ENCODE data around the gene SYNGR3.

Gene SYNGR3

GRCh38 chr16:1990351-1991134 lies 773 bp downstream of the SYNGR3 start:
- peak overlapping the region; percentile 34 for H3K4me3 ChIP-seq (ENCODE audit: low read length)
- no CpG with 5 or more reads among the region's 50 CpGs for WGBS (ENCODE audit: extremely low coverage, insufficient coverage, low lambda C conversion rate)
- H4K8ac ChIP-seq (ENCODE audit: low read depth, low read length), result no peak overlapping the region
- H2BK15ac ChIP-seq (replicated peaks; ENCODE audit: low read depth), result no peak overlapping the region
- peaks cover 3% of the 10 kb centered on the region for H3K27me3 ChIP-seq (ENCODE audit: insufficient read depth, low read length, poor library complexity)
- H3K4me2 ChIP-seq (ENCODE audit: low read length), result peak overlapping the region; percentile 81
- H3K4me1 ChIP-seq (ENCODE audit: control insufficient read depth, low read depth, low read length), result no peaks in the 10 kb centered on the region
- H3K56ac ChIP-seq (ENCODE audit: low read length), result peak overlapping the region; percentile 83
- no peak overlapping the region for H2AK5ac ChIP-seq (ENCODE audit: low read length)
- peaks cover 2% of the 10 kb centered on the region for H3K79me1 ChIP-seq (ENCODE audit: low read length)
- no peak overlapping the region for H3K27ac ChIP-seq (ENCODE audit: low read depth, low read length)
- H3K9ac ChIP-seq (ENCODE audit: low read length), result peak overlapping the region; percentile 59
- no peak overlapping the region for H3K23ac ChIP-seq (ENCODE audit: low read length)
- H2BK5ac ChIP-seq (ENCODE audit: low read length), result no peak overlapping the region
- H3K4ac ChIP-seq (ENCODE audit: low read depth, low read length), result no peak overlapping the region
- no peak overlapping the region for H4K5ac ChIP-seq (ENCODE audit: low read length)
- peaks cover 3% of the 10 kb centered on the region for H3K36me3 ChIP-seq (ENCODE audit: control insufficient read depth, insufficient read depth, low read length)
- H3K18ac ChIP-seq (ENCODE audit: low read length), result no peak overlapping the region
- no peak overlapping the region for H2BK120ac ChIP-seq (ENCODE audit: low read depth, low read length)
- DNase-seq, result peak; percentile 75
- H3K79me2 ChIP-seq (ENCODE audit: control insufficient read depth, insufficient read depth, low read length), result no peaks in the 10 kb centered on the region

- whole genome bisulfite sequencing (ENCODE audit: extremely low coverage, insufficient coverage, low lambda C conversion rate), result no CpG with 5 or more reads among the region's 18 CpGs
- no peak overlapping the region for H3K27ac ChIP-seq (ENCODE audit: low read depth, low read length)
- no peak overlapping the region for H4K5ac ChIP-seq (ENCODE audit: low read length)
These were observed 1.4 kb downstream of the SYNGR3 start for GRCh38 chr16:1991135-1991551.

DNA sequence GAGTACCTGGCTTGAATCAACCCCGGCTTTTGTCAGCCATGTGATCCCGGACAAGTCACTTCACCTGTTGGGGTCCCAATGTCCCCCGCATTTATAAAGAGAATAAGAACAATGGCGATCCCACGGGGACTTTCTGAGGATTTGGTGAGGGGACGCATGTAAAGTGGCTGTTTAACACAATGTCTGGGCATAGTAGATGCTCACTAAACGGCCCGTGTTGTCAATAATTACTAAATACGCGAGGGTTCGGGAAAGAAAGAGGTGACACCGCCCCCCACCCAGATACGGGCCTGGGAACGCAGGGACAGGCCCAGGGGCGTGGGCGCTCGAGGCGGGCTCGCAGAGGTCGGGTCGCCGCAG lies 1.8 kb downstream of the SYNGR3 start:
- peaks cover 3% of the 10 kb centered on the region for H3K27me3 ChIP-seq (ENCODE audit: insufficient read depth, low read length, poor library complexity)
- peak overlapping the region; percentile 73 for H3K56ac ChIP-seq (ENCODE audit: low read length)
- no peak overlapping the region for H3K27ac ChIP-seq (ENCODE audit: low read depth, low read length)
- H3K23ac ChIP-seq (ENCODE audit: low read length), result no peak overlapping the region
- no peaks in the 10 kb centered on the region for H3K79me1 ChIP-seq (ENCODE audit: low read length)
- H3K36me3 ChIP-seq (ENCODE audit: control insufficient read depth, insufficient read depth, low read length), result no peaks in the 10 kb centered on the region
- H4K5ac ChIP-seq (ENCODE audit: low read length), result no peak overlapping the region
- no peak overlapping the region for H2BK120ac ChIP-seq (ENCODE audit: low read depth, low read length)
- DNase-seq, result no peak
- peak overlapping the region; percentile 25 for H3K4me2 ChIP-seq (ENCODE audit: low read length)
- H2BK15ac ChIP-seq (replicated peaks; ENCODE audit: low read depth), result no peak overlapping the region
- H3K4ac ChIP-seq (ENCODE audit: low read depth, low read length), result no peak overlapping the region
- H2AK5ac ChIP-seq (ENCODE audit: low read length), result no peak overlapping the region
- no peak overlapping the region for H2BK5ac ChIP-seq (ENCODE audit: low read length)
- H3K4me1 ChIP-seq (ENCODE audit: control insufficient read depth, low read depth, low read length), result no peaks in the 10 kb centered on the region
- no CpG with 5 or more reads among the region's 22 CpGs for WGBS (ENCODE audit: extremely low coverage, insufficient coverage, low lambda C conversion rate)
- H3K9ac ChIP-seq (ENCODE audit: low read length), result peak overlapping the region; percentile 40
- H3K18ac ChIP-seq (ENCODE audit: low read length), result no peak overlapping the region
- H4K8ac ChIP-seq (ENCODE audit: low read depth, low read length), result no peak overlapping the region
- H3K79me2 ChIP-seq (ENCODE audit: control insufficient read depth, insufficient read depth, low read length), result no peaks in the 10 kb centered on the region
- no peak overlapping the region for H3K4me3 ChIP-seq (ENCODE audit: low read length)

More at GRCh38 chr16:1991135-1991551, 1.4 kb downstream of the SYNGR3 start:
- Histone ChIP-seq H3K23ac (ENCODE audit: low read length) (no peak overlapping the region), H2BK15ac (replicated peaks; ENCODE audit: low read depth) (no peak overlapping the region), H3K4me3 (ENCODE audit: low read length) (no peak overlapping the region), H2BK5ac (ENCODE audit: low read length) (no peak overlapping the region), H3K56ac (ENCODE audit: low read length) (no peak overlapping the region), H3K18ac (ENCODE audit: low read length) (no peak overlapping the region), H3K9ac (ENCODE audit: low read length) (no peak overlapping the region), H2BK120ac (ENCODE audit: low read depth, low read length) (no peak overlapping the region), H3K4ac (ENCODE audit: low read depth, low read length) (no peak overlapping the region), H2AK5ac (ENCODE audit: low read length) (no peak overlapping the region), H3K79me2 (ENCODE audit: control insufficient read depth, insufficient read depth, low read length) (no peaks in the 10 kb centered on the region), H3K36me3 (ENCODE audit: control insufficient read depth, insufficient read depth, low read length) (peaks cover under 1% of the 10 kb centered on the region), H3K4me2 (ENCODE audit: low read length) (no peak overlapping the region), H3K79me1 (ENCODE audit: low read length) (no peaks in the 10 kb centered on the region), H3K4me1 (ENCODE audit: control insufficient read depth, low read depth, low read length) (no peaks in the 10 kb centered on the region), H3K27me3 (ENCODE audit: insufficient read depth, low read length, poor library complexity) (peaks cover 3% of the 10 kb centered on the region), H4K8ac (ENCODE audit: low read depth, low read length) (no peak overlapping the region)
- no peak for DNase-seq

DNA sequence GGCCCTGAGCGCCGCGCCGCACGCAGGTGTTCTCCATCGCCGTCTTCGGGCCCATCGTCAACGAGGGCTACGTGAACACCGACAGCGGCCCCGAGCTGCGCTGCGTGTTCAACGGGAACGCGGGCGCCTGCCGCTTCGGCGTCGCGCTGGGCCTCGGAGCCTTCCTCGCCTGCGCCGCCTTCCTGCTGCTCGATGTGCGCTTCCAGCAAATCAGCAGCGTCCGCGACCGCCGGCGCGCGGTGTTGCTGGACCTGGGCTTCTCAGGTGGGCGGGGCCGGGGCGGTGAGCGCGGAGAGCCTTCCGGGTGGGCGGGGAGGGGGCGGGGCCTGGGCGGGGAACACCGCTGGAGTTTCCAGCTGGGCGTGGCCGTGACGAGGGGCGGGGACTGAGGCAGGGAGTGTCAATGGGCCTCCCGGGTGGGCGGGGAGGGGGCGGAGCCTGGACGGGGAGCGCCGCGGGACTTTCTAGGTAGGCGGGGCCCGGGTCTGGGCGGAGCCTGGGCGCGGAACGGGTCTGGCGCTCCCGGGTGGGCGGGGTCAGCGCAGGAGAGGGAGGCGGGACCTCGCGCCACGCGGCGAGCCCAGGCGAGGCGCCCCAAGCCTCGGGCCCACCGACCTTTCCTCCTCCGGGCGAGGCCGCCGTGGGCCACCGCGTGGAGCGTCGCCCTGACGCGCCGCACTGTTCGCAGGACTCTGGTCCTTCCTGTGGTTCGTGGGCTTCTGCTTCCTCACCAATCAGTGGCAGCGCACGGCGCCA lies 2.4 kb downstream of the SYNGR3 start:
- no peak overlapping the region for H2BK15ac ChIP-seq (replicated peaks; ENCODE audit: low read depth)
- DNase-seq, result peak; percentile 93
- no CpG with 5 or more reads among the region's 96 CpGs for WGBS (ENCODE audit: extremely low coverage, insufficient coverage, low lambda C conversion rate)
- H3K18ac ChIP-seq (ENCODE audit: low read length), result no peak overlapping the region
- H3K4me3 ChIP-seq (ENCODE audit: low read length), result no peak overlapping the region
- H3K4me1 ChIP-seq (ENCODE audit: control insufficient read depth, low read depth, low read length), result no peaks in the 10 kb centered on the region
- peaks cover 3% of the 10 kb centered on the region for H3K27me3 ChIP-seq (ENCODE audit: insufficient read depth, low read length, poor library complexity)
- no peak overlapping the region for H2BK120ac ChIP-seq (ENCODE audit: low read depth, low read length)
- H3K79me2 ChIP-seq (ENCODE audit: control insufficient read depth, insufficient read depth, low read length), result no peaks in the 10 kb centered on the region
- H3K79me1 ChIP-seq (ENCODE audit: low read length), result no peaks in the 10 kb centered on the region
- H3K27ac ChIP-seq (ENCODE audit: low read depth, low read length), result no peak overlapping the region
- H2BK5ac ChIP-seq (ENCODE audit: low read length), result no peak overlapping the region
- peak overlapping the region; percentile 57 for H3K9ac ChIP-seq (ENCODE audit: low read length)
- H3K4me2 ChIP-seq (ENCODE audit: low read length), result peak overlapping the region; percentile 48
- H3K4ac ChIP-seq (ENCODE audit: low read depth, low read length), result no peak overlapping the region
- H3K56ac ChIP-seq (ENCODE audit: low read length), result peak overlapping the region; percentile 90
- H3K23ac ChIP-seq (ENCODE audit: low read length), result no peak overlapping the region
- H2AK5ac ChIP-seq (ENCODE audit: low read length), result no peak overlapping the region
- H3K36me3 ChIP-seq (ENCODE audit: control insufficient read depth, insufficient read depth, low read length), result no peaks in the 10 kb centered on the region
- no peak overlapping the region for H4K5ac ChIP-seq (ENCODE audit: low read length)
- no peak overlapping the region for H4K8ac ChIP-seq (ENCODE audit: low read depth, low read length)

DNA sequence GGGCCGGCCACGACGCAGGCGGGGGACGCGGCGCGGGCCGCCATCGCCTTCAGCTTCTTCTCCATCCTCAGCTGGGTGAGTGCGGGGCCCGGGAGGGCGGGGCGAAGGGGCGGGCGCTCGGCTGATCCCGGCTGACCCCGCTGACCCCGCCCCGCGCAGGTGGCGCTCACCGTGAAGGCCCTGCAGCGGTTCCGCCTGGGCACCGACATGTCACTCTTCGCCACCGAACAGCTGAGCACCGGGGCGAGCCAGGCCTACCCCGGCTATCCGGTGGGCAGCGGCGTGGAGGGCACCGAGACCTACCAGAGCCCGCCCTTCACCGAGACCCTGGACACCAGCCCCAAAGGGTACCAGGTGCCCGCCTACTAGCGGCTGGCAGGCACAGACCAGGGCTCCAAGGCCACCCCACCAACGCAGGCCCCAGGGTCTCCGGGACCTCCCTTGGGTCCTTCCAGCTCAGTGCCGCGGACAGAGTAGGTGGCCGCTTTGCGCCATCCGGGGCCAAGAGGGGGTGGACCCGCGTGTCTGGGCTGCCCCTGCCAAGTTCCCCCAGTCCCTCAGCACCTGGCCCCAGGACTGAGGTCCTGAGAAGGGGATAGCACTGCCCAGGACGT lies 3.0 kb downstream of the SYNGR3 start:
- WGBS (ENCODE audit: extremely low coverage, insufficient coverage, low lambda C conversion rate), result no CpG with 5 or more reads among the region's 50 CpGs
- no peak overlapping the region for H2AK5ac ChIP-seq (ENCODE audit: low read length)

More for the DNA sequence above, 3.0 kb downstream of the SYNGR3 start:
- Histone ChIP-seq H2BK5ac (ENCODE audit: low read length) (no peak overlapping the region), H3K4me3 (ENCODE audit: low read length) (no peak overlapping the region), H3K27ac (ENCODE audit: low read depth, low read length) (no peak overlapping the region), H3K56ac (ENCODE audit: low read length) (peak overlapping the region; percentile 90), H3K4ac (ENCODE audit: low read depth, low read length) (no peak overlapping the region), H3K18ac (ENCODE audit: low read length) (no peak overlapping the region), H3K23ac (ENCODE audit: low read length) (no peak overlapping the region), H3K27me3 (ENCODE audit: insufficient read depth, low read length, poor library complexity) (peaks cover 3% of the 10 kb centered on the region), H3K36me3 (ENCODE audit: control insufficient read depth, insufficient read depth, low read length) (no peaks in the 10 kb centered on the region), H2BK15ac (replicated peaks; ENCODE audit: low read depth) (no peak overlapping the region), H3K4me2 (ENCODE audit: low read length) (peak overlapping the region; percentile 48), H3K4me1 (ENCODE audit: control insufficient read depth, low read depth, low read length) (no peaks in the 10 kb centered on the region), H3K79me1 (ENCODE audit: low read length) (no peaks in the 10 kb centered on the region), H2BK120ac (ENCODE audit: low read depth, low read length) (no peak overlapping the region), H3K9ac (ENCODE audit: low read length) (peak overlapping the region; percentile 57), H4K8ac (ENCODE audit: low read depth, low read length) (no peak overlapping the region), H3K79me2 (ENCODE audit: control insufficient read depth, insufficient read depth, low read length) (no peaks in the 10 kb centered on the region), H4K5ac (ENCODE audit: low read length) (no peak overlapping the region)
- DNase-seq, result no peak

All from mesendoderm (in vitro differentiated cells).